SK-N-SH treated with all-trans-retinoic acid at 6 μM for 48 hours (cell line): ENCODE measurements around the gene PTPMT1.

Experiments
- ATAC-seq: fragments of 200-7000 bp; cut with Tn5 transposase; 3 replicates; pipeline ENCODE4 v1.9.1; 2020; ENCODE audit warnings: mild to moderate bottlenecking, moderate library complexity
- ARNTL ChIP-seq: fragments of 450-650 bp; formaldehyde crosslinking; IDR thresholded peaks from 2 replicates; pipeline ENCODE4 v1.5.0; 2020; ENCODE audit warnings: low read depth, mild to moderate bottlenecking, moderate library complexity, borderline replicate concordance
- BACH2 ChIP-seq: fragments of 250-450 bp; sonication (Bioruptor Pico); IDR thresholded peaks from 2 replicates; pipeline ENCODE4 v1.9.0; 2021; ENCODE audit warnings: mild to moderate bottlenecking, borderline replicate concordance
- CREB5 ChIP-seq: fragments of 250-450 bp; sonication (Bioruptor Pico); IDR thresholded peaks from 2 replicates; pipeline ENCODE4 v1.5.1; 2020; ENCODE audit warnings: low read depth, mild to moderate bottlenecking, moderate library complexity
- CSDC2 ChIP-seq: fragments of 250-450 bp; sonication (Bioruptor Pico); IDR thresholded peaks from 2 replicates; pipeline ENCODE4 v1.5.0; 2020; ENCODE audit warnings: mild to moderate bottlenecking, moderate library complexity
- ESRRG ChIP-seq: fragments of 250-450 bp; sonication (Bioruptor Pico); IDR thresholded peaks from 2 replicates; pipeline ENCODE4 v1.6.1; 2021; ENCODE audit warnings: mild to moderate bottlenecking
- ISL1 ChIP-seq: fragments of 250-450 bp; sonication (Bioruptor Pico); IDR thresholded peaks from 2 replicates; pipeline ENCODE4 v2.1.2; 2022; ENCODE audit warnings: mild to moderate bottlenecking, moderate library complexity
- OSR1 ChIP-seq: fragments of 250-450 bp; sonication (Bioruptor Pico); IDR thresholded peaks from 2 replicates; pipeline ENCODE4 v1.8.0; 2022; ENCODE audit warnings: moderate library complexity, mild to moderate bottlenecking, inconsistent platforms
- POU6F1 ChIP-seq: fragments of 250-450 bp; sonication (Bioruptor Pico); IDR thresholded peaks from 2 replicates; pipeline ENCODE4 v1.8.0; 2021; ENCODE audit warnings: low read depth, mild to moderate bottlenecking, moderate library complexity, borderline replicate concordance
- PPARA ChIP-seq: fragments of 250-450 bp; sonication (Bioruptor Pico); IDR thresholded peaks from 2 replicates; pipeline ENCODE4 v1.5.0; 2020; ENCODE audit warnings: mild to moderate bottlenecking, borderline replicate concordance
- RARB ChIP-seq: fragments of 250-450 bp; sonication (Bioruptor Pico); IDR thresholded peaks from 2 replicates; pipeline ENCODE4 v1.8.0; 2021; ENCODE audit warnings: mild to moderate bottlenecking, moderate library complexity
- SNAI2 ChIP-seq: fragments of 250-450 bp; sonication (Bioruptor Pico); IDR thresholded peaks from 2 replicates; pipeline ENCODE4 v1.5.0; 2020; ENCODE audit warnings: mild to moderate bottlenecking, moderate library complexity
- TCF4 ChIP-seq: fragments of 250-450 bp; sonication (Bioruptor Pico); IDR thresholded peaks from 2 replicates; pipeline ENCODE4 v1.8.0; 2021; ENCODE audit warnings: mild to moderate bottlenecking, moderate library complexity, borderline replicate concordance
- TOX ChIP-seq: fragments of 250-450 bp; sonication (Bioruptor Pico); IDR thresholded peaks from 2 replicates; pipeline ENCODE4 v1.8.0; 2021; ENCODE audit warnings: mild to moderate bottlenecking, moderate library complexity, borderline replicate concordance
- ZFP3 ChIP-seq: fragments of 250-450 bp; sonication (Bioruptor Pico); IDR thresholded peaks from 2 replicates; pipeline ENCODE4 v1.5.0; 2020; ENCODE audit warnings: mild to moderate bottlenecking, moderate library complexity
- ZNF565 ChIP-seq: fragments of 450-650 bp; formaldehyde crosslinking; conservative IDR thresholded peaks from 2 replicates; pipeline ENCODE4 v1.5.0; 2020; ENCODE audit warnings: low read depth, mild to moderate bottlenecking, moderate library complexity
- ZNF70 ChIP-seq: fragments of 450-650 bp; formaldehyde crosslinking; IDR thresholded peaks from 2 replicates; pipeline ENCODE4 v1.5.0; 2020; ENCODE audit warnings: mild to moderate bottlenecking, moderate library complexity
- ZNF8 ChIP-seq: fragments of 450-650 bp; formaldehyde crosslinking; IDR thresholded peaks from 2 replicates; pipeline ENCODE4 v1.5.0; 2020; ENCODE audit warnings: mild to moderate bottlenecking, moderate library complexity
- TF ChIP-seq, protein P1 (sequence below): fragments of 250-450 bp; sonication (Bioruptor Pico); IDR thresholded peaks from 2 replicates; pipeline ENCODE4 v1.5.0; 2020; ENCODE audit warnings: mild to moderate bottlenecking, moderate library complexity
- TF ChIP-seq, protein P2 (sequence below): fragments of 250-450 bp; sonication (Bioruptor Pico); IDR thresholded peaks from 2 replicates; pipeline ENCODE4 v1.5.1; 2021; ENCODE audit warnings: mild to moderate bottlenecking, moderate library complexity

PTPMT1 gene

DNA sequence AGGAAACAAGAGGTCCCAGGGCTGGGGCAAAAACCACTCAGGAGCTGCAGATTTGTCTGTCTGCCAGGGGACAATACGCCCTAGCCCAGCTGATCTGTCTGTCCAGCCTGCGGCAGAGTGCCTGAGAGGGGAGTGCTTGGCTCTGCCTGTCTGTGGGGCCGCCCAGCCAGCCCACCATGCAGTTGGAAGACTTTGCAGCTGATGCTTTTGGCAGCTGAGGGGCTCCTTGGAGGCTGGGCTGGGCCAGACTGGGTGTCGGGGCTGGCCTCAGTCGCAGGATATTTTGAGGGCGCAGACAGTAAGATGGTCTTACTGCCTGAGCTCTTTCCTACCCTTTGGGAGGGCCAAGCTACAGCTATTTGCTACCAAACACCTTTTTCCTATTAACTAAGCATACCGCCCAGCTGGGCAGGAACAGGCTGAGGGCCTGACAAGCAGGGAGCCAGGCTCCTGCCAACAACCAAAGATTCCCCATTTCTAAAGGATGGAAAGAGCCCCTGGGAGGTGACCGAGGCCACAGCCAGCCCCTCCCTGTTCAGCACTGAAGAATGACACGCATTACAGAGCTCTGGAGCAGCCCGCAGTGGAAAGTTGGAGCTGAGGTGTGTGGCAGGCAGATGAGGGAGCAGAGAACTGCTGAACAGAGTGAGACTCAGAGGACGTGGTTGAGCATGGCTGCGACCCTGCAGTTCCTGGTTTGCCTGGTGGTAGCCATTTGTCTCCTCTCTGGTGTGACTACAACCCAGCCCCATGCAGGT is 20.9 kb downstream of the PTPMT1 start, which contains the start of gene FAM180B:
FAM180B (plus strand) TSS at position 581 of the 758 bp plus-strand sequence; CDS start at position 672, 91 bp downstream.
- no peak for TF ChIP-seq POU6F1
- TF ChIP-seq ZFP3 (CRISPR knock-in tag), result no peak
- TF ChIP-seq PPARA, result no peak
- TF ChIP-seq TOX (CRISPR knock-in tag), result no peak
- TF ChIP-seq ISL1 (CRISPR knock-in tag), result no peak
- TF ChIP-seq BACH2 (CRISPR knock-in tag), result no peak
- peak; percentile 30 for ATAC-seq

DNA sequence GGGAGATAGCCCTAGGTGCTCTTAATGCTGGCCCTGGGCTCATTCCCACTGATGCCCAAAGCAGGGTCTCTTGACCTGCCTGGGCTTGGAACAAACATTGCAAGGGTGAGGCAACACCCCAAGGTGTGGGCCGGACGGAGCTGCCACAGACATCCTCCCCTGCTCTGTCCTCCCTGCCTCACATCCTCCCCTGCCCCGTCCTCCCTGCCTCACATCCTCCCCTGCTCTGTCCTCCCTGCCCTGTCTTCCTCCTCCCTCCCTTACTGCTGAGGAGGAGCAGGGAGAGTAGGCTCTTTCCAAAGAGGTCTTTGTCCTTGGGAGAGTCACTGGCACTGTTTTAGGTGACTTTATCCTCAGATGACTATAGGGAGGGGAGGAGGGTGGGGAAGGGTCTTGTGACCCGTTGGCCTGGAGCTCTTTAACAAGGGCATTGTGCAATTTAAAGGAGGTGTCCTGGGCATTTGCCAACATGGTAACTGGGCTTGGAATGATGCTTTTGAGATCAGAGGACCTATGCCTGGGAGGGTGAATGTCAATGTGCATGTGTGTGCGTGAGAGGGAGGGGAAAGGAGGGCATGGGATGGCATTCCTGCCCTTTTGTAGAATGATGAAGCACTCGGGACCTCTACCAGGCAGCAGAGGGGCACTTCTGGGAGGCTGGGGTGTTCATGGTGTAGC is 21.8 kb downstream of the PTPMT1 start:
- TF ChIP-seq OSR1 (no peak), POU6F1 (no peak), RARB (no peak), CREB5 (CRISPR knock-in tag) (no peak), PPARA (no peak), ZNF565 (CRISPR knock-in tag) (no peak), TCF4 (no peak), ISL1 (CRISPR knock-in tag) (no peak)
- TF ChIP-seq, protein P1, sequence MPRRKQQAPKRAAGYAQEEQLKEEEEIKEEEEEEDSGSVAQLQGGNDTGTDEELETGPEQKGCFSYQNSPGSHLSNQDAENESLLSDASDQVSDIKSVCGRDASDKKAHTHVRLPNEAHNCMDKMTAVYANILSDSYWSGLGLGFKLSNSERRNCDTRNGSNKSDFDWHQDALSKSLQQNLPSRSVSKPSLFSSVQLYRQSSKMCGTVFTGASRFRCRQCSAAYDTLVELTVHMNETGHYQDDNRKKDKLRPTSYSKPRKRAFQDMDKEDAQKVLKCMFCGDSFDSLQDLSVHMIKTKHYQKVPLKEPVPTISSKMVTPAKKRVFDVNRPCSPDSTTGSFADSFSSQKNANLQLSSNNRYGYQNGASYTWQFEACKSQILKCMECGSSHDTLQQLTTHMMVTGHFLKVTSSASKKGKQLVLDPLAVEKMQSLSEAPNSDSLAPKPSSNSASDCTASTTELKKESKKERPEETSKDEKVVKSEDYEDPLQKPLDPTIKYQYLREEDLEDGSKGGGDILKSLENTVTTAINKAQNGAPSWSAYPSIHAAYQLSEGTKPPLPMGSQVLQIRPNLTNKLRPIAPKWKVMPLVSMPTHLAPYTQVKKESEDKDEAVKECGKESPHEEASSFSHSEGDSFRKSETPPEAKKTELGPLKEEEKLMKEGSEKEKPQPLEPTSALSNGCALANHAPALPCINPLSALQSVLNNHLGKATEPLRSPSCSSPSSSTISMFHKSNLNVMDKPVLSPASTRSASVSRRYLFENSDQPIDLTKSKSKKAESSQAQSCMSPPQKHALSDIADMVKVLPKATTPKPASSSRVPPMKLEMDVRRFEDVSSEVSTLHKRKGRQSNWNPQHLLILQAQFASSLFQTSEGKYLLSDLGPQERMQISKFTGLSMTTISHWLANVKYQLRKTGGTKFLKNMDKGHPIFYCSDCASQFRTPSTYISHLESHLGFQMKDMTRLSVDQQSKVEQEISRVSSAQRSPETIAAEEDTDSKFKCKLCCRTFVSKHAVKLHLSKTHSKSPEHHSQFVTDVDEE (CRISPR knock-in tag), result no peak
- TF ChIP-seq, all 23 proteins: peak for 0

DNA sequence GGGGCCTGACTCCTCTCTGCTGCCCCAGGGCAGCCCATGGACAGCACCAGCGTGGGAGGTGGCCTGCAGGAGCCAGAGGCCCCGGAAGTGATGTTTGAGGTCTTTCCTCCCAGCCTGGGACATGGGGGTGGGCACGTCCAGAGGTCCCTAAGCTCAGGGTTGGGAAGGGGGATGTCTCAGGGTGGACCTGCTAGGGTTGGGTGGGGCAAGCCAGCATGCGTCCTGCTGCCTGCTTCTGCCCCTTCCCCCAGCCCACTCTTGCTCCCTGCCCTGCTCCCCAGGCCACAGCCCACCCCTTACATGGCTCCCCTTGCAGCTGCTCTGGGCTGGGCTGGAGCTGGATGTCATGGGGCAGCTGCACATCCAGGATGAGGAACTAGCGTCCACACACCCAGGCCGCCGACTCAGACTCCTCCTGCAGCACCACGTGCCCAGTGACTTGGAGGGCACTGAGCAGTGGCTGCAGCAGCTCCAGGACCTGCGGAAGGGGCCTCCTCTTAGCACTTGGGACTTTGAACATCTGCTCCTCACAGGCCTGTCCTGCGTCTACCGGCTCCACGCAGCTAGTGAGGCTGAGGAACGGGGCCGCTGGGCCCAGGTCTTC is 22.4 kb downstream of the PTPMT1 start:
- ATAC-seq, result 0 out of 3 replicates have a peak, but pooled peaks have one; percentile 11
- TF ChIP-seq, protein P2, sequence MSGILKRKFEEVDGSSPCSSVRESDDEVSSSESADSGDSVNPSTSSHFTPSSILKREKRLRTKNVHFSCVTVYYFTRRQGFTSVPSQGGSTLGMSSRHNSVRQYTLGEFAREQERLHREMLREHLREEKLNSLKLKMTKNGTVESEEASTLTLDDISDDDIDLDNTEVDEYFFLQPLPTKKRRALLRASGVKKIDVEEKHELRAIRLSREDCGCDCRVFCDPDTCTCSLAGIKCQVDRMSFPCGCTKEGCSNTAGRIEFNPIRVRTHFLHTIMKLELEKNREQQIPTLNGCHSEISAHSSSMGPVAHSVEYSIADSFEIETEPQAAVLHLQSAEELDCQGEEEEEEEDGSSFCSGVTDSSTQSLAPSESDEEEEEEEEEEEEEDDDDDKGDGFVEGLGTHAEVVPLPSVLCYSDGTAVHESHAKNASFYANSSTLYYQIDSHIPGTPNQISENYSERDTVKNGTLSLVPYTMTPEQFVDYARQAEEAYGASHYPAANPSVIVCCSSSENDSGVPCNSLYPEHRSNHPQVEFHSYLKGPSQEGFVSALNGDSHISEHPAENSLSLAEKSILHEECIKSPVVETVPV (CRISPR knock-in tag), result no peak
- TF ChIP-seq CREB5 (CRISPR knock-in tag) (no peak), CSDC2 (CRISPR knock-in tag) (no peak), OSR1 (no peak), POU6F1 (no peak), ISL1 (CRISPR knock-in tag) (no peak), ZFP3 (CRISPR knock-in tag) (no peak), TOX (CRISPR knock-in tag) (no peak), ESRRG (CRISPR knock-in tag) (no peak), SNAI2 (CRISPR knock-in tag) (no peak), TCF4 (no peak), ARNTL (CRISPR knock-in tag) (no peak), ZNF70 (CRISPR knock-in tag) (no peak), ZNF8 (no peak), RARB (no peak), PPARA (no peak)
- TF ChIP-seq, protein P1 (CRISPR knock-in tag), result no peak

More for the DNA sequence above, 21.8 kb downstream of the PTPMT1 start:
- ATAC-seq, result peak; percentile 14
